Forelimb muscle (tissue), 1 donor: Measurements from ENCODE around the gene NEURL1B. TPM values are rescaled to one million over a fixed set of nuclear protein-coding genes. Genes with fewer than 3 reads are reported as not detected.
"Not testable (repeated sequence)": the region's sequence is repeated elsewhere in the genome, so short reads cannot be mapped to it uniquely, and the experiment has no call there.

Experiments used
- DNase-seq: peaks from one replicate; pipeline ENCODE4 v3.0.0-alpha.2; 2013; ENCODE audit warnings: low read depth
- polyA plus RNA-seq: library from polyadenylated mRNA; unstranded; fragments of 120-200 nt; gene quantifications from one replicate; pipeline ENCODE4 v1.2.1, GENCODE V29; 2013; ENCODE audit not compliant: insufficient read length

NEURL1B gene
- polyA plus RNA-seq, 1 donor: 34.7 TPM

- DNase-seq: no peak
Measured at GRCh38 chr5:172695232-172696054, 54.4 kb downstream of the NEURL1B start.

DNA sequence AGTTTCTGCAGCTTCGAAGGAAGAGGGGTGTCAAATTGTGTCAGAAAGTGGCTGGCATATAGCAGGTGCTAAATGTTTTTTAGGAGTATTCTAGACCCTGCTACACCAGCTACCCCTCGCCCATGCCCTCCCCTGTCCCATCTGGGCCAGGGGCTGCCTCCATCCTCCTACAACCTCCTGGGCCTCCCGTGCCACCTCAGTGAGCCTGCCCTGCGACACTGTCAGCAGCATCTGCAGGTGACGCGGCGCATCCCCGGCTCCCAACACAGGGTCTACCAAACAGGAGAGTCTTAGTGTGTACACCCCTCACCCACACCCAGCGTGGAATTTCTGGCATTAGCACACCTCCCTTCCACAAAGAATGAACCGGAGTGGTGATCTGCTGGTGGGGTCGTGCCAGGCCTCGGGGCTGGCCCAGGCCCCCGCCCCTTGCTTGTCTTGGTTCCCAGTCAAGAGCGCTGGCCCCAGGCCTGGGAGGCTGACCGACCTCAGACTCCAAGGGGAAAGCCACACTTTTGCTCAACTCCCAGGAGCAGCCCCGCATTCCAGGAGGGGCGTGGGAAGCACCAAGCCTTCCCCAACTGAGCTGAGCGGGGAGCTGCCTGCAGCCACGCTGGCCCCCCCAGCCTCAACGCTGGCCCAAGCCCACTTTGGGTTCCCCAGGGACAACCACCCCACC is 55.2 kb downstream of the NEURL1B start:
- DNase-seq: no peak

GRCh38 chr5:172697123-172698121 is 56.4 kb downstream of the NEURL1B start:
- DNase-seq: peak; percentile 76

- no peak for DNase-seq
Measured at GRCh38 chr5:172699423-172699822, 58.4 kb downstream of the NEURL1B start.

DNA sequence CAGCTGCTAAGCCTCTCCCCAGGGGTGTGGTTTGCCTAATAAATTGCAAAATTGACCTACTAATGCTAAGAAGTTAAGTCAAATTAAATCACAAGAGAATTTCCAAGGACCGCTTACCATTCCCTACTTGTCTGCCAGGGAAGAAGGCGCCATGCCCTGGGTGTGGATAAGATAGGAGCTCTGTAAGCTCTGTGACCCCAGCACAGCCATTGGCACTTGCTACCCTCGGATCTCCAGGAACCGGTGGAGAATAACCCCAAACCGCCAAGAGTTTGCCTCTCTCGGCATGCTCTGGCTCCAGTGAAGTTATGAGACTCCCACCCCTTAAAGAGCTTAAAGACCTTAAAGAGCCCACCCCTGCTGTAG is 58.9 kb downstream of the NEURL1B start:
- DNase-seq: no peak

- no peak for DNase-seq
Measured at GRCh38 chr5:172700365-172701290, 59.6 kb downstream of the NEURL1B start.

GRCh38 chr5:172701291-172701656 is 60.2 kb downstream of the NEURL1B start:
- DNase-seq: no peak

DNA sequence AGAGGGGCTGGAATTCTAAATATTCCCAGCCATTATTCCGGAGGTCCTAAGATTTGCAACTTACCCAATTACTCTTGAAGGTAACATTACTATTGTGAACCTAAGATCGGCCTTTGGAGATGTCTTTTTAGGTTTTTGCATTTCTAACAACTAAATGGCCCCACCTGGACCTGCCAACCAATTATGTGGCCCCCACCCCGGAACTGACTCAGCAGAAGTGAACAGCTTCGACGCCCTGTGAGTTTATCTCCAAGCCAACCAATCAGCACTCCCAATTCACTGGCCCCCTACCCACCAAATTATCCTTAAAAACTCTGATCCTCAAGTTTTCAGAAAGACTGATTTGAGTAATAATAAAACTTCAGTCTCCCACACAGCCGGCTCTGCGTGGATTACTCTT is 62.9 kb downstream of the NEURL1B start:
- no peak for DNase-seq

DNA sequence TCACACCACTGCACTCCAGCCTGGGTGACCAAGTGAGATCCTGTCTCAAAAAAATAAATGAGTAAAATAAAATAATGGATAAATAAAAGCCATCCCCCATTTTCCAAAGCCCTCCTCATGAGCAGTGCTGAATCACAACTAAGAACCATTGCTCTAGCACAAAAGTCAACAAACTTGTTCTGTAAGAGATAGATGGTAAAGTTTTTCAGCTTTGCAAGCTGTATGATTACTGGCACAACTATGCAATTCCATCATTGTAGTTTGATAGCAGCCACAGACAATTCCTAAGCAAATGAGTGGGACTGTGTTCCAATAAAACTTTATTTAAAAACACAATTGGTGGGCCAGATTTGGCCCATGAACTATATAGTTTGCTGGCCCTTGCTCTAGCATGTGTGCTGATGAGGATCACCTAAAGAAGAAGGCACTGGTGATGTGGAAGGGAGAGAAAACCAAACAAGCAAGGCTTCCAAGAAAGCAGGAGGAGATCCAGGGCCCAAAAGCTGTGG is 64.6 kb downstream of the NEURL1B start:
- no peak for DNase-seq

DNA sequence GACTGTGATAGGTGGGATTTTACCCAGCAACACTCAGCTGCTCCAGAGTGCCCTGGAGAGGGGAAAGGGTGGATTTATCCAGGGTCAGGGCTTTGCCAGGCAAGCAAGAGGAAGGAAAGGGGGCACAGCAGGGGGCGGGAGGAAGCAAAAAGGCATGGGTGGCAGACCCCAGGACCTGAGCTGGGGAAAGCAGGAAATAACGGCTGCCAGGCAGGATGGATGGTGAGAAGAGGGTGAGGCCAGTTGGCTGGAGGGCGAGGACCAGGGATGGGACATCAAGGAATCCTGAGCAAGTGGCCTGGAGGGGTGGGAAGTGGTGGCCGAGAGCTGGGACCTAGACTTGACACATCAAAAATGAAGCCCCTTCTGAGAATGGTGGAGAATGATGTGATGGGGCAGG is 65.7 kb downstream of the NEURL1B start:
- no peak for DNase-seq

- no peak for DNase-seq
Measured at GRCh38 chr5:172707285-172708182, 66.5 kb downstream of the NEURL1B start.

DNA sequence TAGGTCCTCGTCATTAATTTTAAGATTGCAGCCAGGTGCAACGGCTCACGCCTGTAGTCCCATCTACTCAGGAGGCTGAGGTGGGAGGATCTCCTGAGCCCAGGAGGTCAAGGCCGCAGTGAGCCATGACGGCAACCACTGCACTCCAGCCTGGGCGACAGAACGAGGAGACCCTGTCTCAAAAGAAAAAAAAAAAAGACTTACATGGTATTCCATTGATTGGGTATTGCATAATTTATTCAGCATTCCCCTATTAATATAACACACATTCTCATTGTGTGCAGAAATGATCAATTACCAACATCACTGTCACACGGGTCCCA is 67.1 kb downstream of the NEURL1B start:
- DNase-seq: no peak

DNA sequence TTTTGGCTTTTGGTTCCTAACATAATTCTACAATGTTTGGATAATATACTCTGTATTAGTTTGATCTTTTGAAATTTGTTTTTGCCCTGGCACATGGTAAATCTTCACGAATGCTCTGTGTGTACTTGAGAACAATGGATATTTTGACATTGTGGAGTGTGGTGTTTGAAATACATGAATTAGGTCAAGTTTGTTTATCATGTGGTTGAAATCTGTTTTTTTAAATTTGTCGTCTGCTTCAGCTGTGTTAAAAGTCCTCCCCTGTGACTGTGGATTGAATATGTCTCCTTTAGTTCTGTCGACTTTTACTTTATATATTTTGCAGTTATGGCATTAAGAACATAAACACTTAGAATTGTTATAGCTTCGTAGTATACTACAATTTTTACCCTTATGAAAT is 69.6 kb downstream of the NEURL1B start:
- no peak for DNase-seq

DNA sequence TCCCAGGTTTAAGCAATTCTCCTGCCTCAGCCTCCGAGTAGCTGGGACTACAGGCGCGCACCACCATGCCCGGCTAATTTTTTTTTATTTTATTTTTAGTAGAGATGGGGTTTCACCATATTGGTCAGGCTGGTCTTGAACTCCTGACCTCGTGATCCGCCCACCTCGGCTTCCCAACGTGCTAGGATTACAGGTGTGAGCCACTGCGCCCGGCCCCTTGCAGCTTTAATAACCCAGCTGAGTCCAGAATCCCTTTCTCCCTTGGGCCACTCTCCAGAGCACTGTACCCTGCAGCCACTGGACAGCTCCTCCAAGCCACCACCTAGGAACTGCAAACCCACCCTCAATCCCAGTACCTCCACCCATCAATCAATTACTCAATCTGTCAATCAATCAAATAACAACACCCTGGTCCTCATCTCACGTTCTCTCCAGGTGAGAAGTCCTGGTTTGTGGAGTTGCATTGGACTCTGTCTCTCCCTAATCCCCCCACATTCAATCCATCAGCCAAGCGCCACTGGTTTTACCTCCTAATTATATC is 70.3 kb downstream of the NEURL1B start:
- DNase-seq: not testable (repeated sequence)

- DNase-seq: no peak
Measured at GRCh38 chr5:172712610-172713009, 71.5 kb downstream of the NEURL1B start.

- DNase-seq: no peak
Measured at GRCh38 chr5:172713113-172713808, 72.2 kb downstream of the NEURL1B start.

DNA sequence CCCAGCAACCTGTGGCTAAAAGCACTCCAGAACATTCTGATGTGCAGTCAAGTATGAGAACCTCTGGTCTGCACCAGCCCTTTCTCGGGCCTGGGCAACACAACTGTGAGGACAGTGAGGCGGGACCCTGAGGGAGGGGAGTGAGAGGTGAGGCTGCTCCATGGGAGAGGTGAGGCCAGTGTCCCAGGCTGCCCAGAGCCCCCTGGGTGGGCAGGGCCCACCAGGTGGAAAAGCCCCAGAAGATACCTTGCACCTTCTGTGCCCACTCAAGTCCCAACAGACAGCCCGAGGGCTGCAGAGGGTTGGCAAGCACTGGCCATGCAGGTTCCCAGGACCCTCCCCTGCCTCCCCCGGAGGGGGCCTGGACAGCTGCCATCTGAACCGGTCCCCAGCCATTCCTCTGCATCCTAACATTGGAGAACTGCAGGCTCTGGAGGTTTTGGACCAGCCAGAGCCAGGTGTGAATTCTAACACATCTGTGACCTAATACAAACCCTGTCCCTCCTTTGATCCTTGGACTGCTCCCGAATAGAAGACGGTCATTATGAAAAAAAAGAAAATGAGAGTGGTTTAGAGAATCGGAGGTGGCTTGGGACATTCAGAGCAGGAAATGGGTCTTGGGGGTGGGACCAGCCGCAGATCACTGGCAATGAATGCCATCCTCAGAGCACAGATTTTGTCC is 72.9 kb downstream of the NEURL1B start:
- no peak for DNase-seq
